ENCODE measurements around the gene PHOX2B.

GRCh38 chr4:41757521-41758156 is 9.1 kb upstream of the PHOX2B start:
- TF ChIP-seq RAD21 (IDR thresholded peaks at IDR 0.05; ENCODE audit: low read length), result no peak
- no peak for TF ChIP-seq USF2 (IDR thresholded peaks at IDR 0.05; ENCODE audit: borderline replicate concordance, low read depth, low read length)
- TF ChIP-seq CTCF (IDR thresholded peaks at IDR 0.05), result no peak
- TF ChIP-seq EZH2phosphoT487 (IDR thresholded peaks at IDR 0.05; ENCODE audit: borderline replicate concordance, low read depth), result no peak

All from SK-N-SH (cell line).